Liver (tissue), 9 donors: Measurements from ENCODE around the gene ITGB2. TPM values are rescaled to one million over a fixed set of nuclear protein-coding genes. Genes with fewer than 3 reads are reported as not detected.

ENCODE experiments used
- DNase-seq: peaks from one replicate; pipeline ENCODE4 v3.0.0-alpha.2; 2017; ENCODE audit warnings: low spot score
- H3K27ac ChIP-seq, 2 donors: one replicate each; pipeline ENCODE4 v1.7.0; 2013; ENCODE audit warnings: inconsistent platforms in 2 of 2, low read length in 2 of 2, control low read depth in 1 of 2, low read depth in 1 of 2, mild to moderate bottlenecking in 1 of 2
- H3K27me3 ChIP-seq, 4 donors: one replicate each; pipeline versions ENCODE4 v1.6.1 to v1.7.0; 2013; ENCODE audit warnings: low read length in 3 of 4, inconsistent platforms in 1 of 4, mild to moderate bottlenecking in 1 of 4, moderate library complexity in 1 of 4; ENCODE audit not compliant: control insufficient read depth in 4 of 4, insufficient read depth in 4 of 4
- H3K36me3 ChIP-seq, 4 donors: one replicate each; pipeline versions ENCODE4 v1.6.1 to v1.7.0; 2013; ENCODE audit warnings: low read length in 3 of 4, mild to moderate bottlenecking in 3 of 4, low read depth in 1 of 4, moderate library complexity in 1 of 4; ENCODE audit not compliant: control insufficient read depth in 4 of 4, insufficient read depth in 3 of 4
- H3K4me1 ChIP-seq, 4 donors: one replicate each; pipeline versions ENCODE4 v1.6.1 to v1.7.0; 2013; ENCODE audit warnings: low read length in 3 of 4, mild to moderate bottlenecking in 3 of 4, moderate library complexity in 1 of 4; ENCODE audit not compliant: control insufficient read depth in 4 of 4, insufficient read depth in 4 of 4
- H3K4me3 ChIP-seq, 3 donors: one replicate each; pipeline versions ENCODE4 v1.6.1 to v1.7.0; 2013; ENCODE audit warnings: low read length in 3 of 3, control low read depth in 1 of 3, low read depth in 1 of 3, mild to moderate bottlenecking in 1 of 3
- H3K9ac ChIP-seq, 2 donors: one replicate each; pipeline ENCODE4 v1.7.0; 2013; ENCODE audit warnings: low read length in 2 of 2, mild to moderate bottlenecking in 2 of 2, moderate library complexity in 2 of 2, control low read depth in 1 of 2, low read depth in 1 of 2
- H3K9me3 ChIP-seq, 4 donors: one replicate each; pipeline versions ENCODE4 v1.6.1 to v1.7.0; 2013; ENCODE audit warnings: low read length in 3 of 4; ENCODE audit not compliant: control insufficient read depth in 4 of 4
- EGR1 ChIP-seq, 2 donors: IDR thresholded peaks; 2 replicates each; pipeline ENCODE4 v1.6.1; 2016 to 2018; ENCODE audit warnings: antibody characterized with exemption in 2 of 2, low read depth in 2 of 2
- FOXA1 ChIP-seq: IDR thresholded peaks from 2 replicates; pipeline ENCODE4 v1.6.1; 2016; ENCODE audit warnings: antibody characterized with exemption
- FOXA2 ChIP-seq: IDR thresholded peaks from 2 replicates; pipeline ENCODE4 v1.6.1; 2016; ENCODE audit warnings: antibody characterized with exemption
- GABPA ChIP-seq, 2 donors: IDR thresholded peaks in 1 of 2; conservative IDR thresholded peaks in 1 of 2; 2 replicates each; pipeline ENCODE4 v1.6.1; 2016; ENCODE audit warnings: antibody characterized with exemption in 2 of 2, mild to moderate bottlenecking in 1 of 2, moderate library complexity in 1 of 2
- HNF4A ChIP-seq, 2 donors: conservative IDR thresholded peaks; 2 replicates each; pipeline ENCODE4 v1.6.1; 2016; ENCODE audit warnings: antibody characterized with exemption in 2 of 2, mild to moderate bottlenecking in 2 of 2
- HNF4G ChIP-seq: IDR thresholded peaks from 2 replicates; pipeline ENCODE4 v1.6.1; 2016; ENCODE audit warnings: antibody characterized with exemption
- JUND ChIP-seq, 2 donors: IDR thresholded peaks; 2 replicates each; pipeline ENCODE4 v1.6.1; 2016; ENCODE audit warnings: antibody characterized with exemption in 2 of 2
- MAX ChIP-seq: IDR thresholded peaks from 2 replicates; pipeline ENCODE4 v1.6.1; 2016; ENCODE audit warnings: antibody characterized with exemption
- NR2F2 ChIP-seq: IDR thresholded peaks from 2 replicates; pipeline ENCODE4 v1.6.1; 2016; ENCODE audit warnings: antibody characterized with exemption
- RAD21 ChIP-seq, 2 donors: IDR thresholded peaks; 2 replicates each; pipeline ENCODE4 v1.6.1; 2016; ENCODE audit warnings: antibody characterized with exemption in 2 of 2, mild to moderate bottlenecking in 2 of 2
- REST ChIP-seq: IDR thresholded peaks from 2 replicates; pipeline ENCODE4 v1.6.1; 2016; ENCODE audit warnings: antibody characterized with exemption, mild to moderate bottlenecking
- SP1 ChIP-seq: IDR thresholded peaks from 2 replicates; pipeline ENCODE4 v1.6.1; 2018; ENCODE audit warnings: antibody characterized with exemption, mild to moderate bottlenecking
- TAF1 ChIP-seq: conservative IDR thresholded peaks from 2 replicates; pipeline ENCODE4 v1.6.1; 2016; ENCODE audit warnings: antibody characterized with exemption, mild to moderate bottlenecking
- YY1 ChIP-seq: IDR thresholded peaks from 2 replicates; pipeline ENCODE4 v1.6.1; 2016; ENCODE audit warnings: antibody characterized with exemption, mild to moderate bottlenecking
- WGBS: extraction: QIAGEN DNeasy Blood & Tissue Kit; methylation state at CpG from one replicate; pipeline ENCODE4 v1.1.7; 2013; 5-methylcytosine and 5-hydroxymethylcytosine counted together
- polyA plus RNA-seq, 2 donors: library from polyadenylated mRNA; stranded (reverse) in 1 of 2; unstranded in 1 of 2; fragments of 200-250 nt in 1 of 2; fragments of >200 nt in 1 of 2; fragmentation: Nextera tagmentation in 1 of 2; extraction: Ambion mirVana in 1 of 2; gene quantifications; one replicate each; pipeline versions ENCODE4 v1.2.1 to v1.2.3, GENCODE V29; 2013 to 2015
- total RNA-seq, 2 donors: library from RNA; depleted of rRNA; stranded (reverse); fragments of >200 nt; gene quantifications; one replicate each; pipeline ENCODE4 v1.2.3, GENCODE V29; 2014
- TF ChIP-seq, protein P1 (sequence below): IDR thresholded peaks from 2 replicates; pipeline ENCODE4 v1.6.1; 2016; ENCODE audit warnings: antibody characterized with exemption
- TF ChIP-seq, protein P2 (sequence below): fragments of 150-350 bp; IDR thresholded peaks from 2 replicates; pipeline ENCODE4 v1.5.1; 2017; ENCODE audit warnings: improper control_type of control experiment, low read depth, low read length; ENCODE audit not compliant: missing input control
- TF ChIP-seq, protein P3 (sequence below): IDR thresholded peaks from 2 replicates; pipeline ENCODE4 v1.6.1; 2016; ENCODE audit warnings: antibody characterized with exemption
- donor health status: healthy.
- donor health status: healthy.
- donor health status: healthy.
- donor health status: healthy.
- donor health status: healthy.

The ITGB2 gene
- total and polyA plus RNA-seq, 4 donors, result 9.6 to 50.6 (median 28.7) TPM

DNA sequence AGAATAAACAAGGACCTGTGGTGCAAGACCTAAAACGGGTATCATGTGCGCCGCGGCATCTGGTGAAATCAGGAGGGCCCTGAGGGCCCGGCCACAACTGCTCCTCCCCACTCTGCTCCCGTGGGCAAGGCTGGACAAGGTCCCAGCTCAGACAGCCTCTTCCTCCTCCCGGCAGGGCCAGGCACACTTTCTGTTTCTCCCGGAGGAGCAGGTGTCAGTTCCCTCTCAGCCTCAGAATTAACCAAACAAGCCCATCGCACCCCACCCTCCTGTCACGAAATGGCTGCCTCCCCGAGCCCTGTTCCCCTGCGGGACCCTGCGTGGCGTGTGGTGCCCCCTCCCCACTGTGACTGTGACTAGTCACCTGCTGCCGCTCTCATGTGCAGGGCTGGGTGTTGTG lies 62.4 kb downstream of the ITGB2 start (continued):
- TF ChIP-seq EGR1 (IDR thresholded peaks at IDR 0.05; ENCODE audit: low read depth in 2 of 2), result no peak
- TF ChIP-seq TAF1, result no peak
- no peak for TF ChIP-seq HNF4G
- TF ChIP-seq MAX, result no peak

- WGBS, result 93% methylated on average over 16 of the region's 16 CpGs
- Histone ChIP-seq H3K36me3 (peaks cover 18 to 53% (median 36%) of the 10 kb centered on the region in 4 donors), H3K9me3 (no peaks in the 10 kb centered on the region), H3K27ac (no peak overlapping the region), H3K4me3 (no peak overlapping the region), H3K9ac (no peak overlapping the region), H3K27me3 (no peaks in the 10 kb centered on the region), H3K4me1 (no peaks in the 10 kb centered on the region)
- TF ChIP-seq HNF4A (conservative IDR thresholded peaks at IDR 0.05), result no peak
- TF ChIP-seq RAD21 (IDR thresholded peaks at IDR 0.05), result no peak
- no peak for TF ChIP-seq JUND (IDR thresholded peaks at IDR 0.05)
- TF ChIP-seq FOXA1, result no peak
- no peak for TF ChIP-seq YY1
- no peak for TF ChIP-seq REST
- TF ChIP-seq SP1, result no peak
- no peak for TF ChIP-seq HNF4G
- no peak for TF ChIP-seq NR2F2
- TF ChIP-seq GABPA (IDR thresholded peaks at IDR 0.05 in 1 of 2, conservative IDR thresholded peaks at IDR 0.05 in 1 of 2), result no peak
- TF ChIP-seq, protein P1, sequence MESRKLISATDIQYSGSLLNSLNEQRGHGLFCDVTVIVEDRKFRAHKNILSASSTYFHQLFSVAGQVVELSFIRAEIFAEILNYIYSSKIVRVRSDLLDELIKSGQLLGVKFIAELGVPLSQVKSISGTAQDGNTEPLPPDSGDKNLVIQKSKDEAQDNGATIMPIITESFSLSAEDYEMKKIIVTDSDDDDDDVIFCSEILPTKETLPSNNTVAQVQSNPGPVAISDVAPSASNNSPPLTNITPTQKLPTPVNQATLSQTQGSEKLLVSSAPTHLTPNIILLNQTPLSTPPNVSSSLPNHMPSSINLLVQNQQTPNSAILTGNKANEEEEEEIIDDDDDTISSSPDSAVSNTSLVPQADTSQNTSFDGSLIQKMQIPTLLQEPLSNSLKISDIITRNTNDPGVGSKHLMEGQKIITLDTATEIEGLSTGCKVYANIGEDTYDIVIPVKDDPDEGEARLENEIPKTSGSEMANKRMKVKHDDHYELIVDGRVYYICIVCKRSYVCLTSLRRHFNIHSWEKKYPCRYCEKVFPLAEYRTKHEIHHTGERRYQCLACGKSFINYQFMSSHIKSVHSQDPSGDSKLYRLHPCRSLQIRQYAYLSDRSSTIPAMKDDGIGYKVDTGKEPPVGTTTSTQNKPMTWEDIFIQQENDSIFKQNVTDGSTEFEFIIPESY, result no peak
- no peak for DNase-seq
These were observed 63.4 kb downstream of the ITGB2 start for GRCh38 chr21:44857127-44857892.

DNA sequence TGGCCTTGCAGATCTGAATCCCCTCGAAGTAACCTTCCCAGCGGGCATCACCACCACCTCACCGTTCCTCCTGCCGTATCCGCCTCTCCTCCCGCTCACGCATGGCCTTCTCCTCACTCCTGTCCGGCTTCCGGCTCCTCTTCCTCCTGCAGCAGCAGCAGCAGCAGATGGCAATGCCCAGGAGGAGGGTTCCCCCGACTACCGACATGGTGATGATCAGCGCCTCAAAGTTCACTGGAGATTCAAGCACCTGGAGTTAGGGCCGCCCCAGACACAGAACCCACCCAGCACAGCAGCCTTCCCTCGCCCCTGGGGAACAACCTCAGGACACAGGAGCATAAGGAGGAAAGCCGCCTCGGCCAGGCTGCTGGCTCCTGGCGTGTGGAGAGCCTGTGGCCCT lies 64.6 kb downstream of the ITGB2 start:
- Histone ChIP-seq H3K27me3 (no peaks in the 10 kb centered on the region), H3K27ac (no peak overlapping the region), H3K36me3 (peaks cover 20 to 53% (median 39%) of the 10 kb centered on the region in 4 donors), H3K9me3 (no peaks in the 10 kb centered on the region), H3K4me1 (no peaks in the 10 kb centered on the region), H3K4me3 (no peak overlapping the region), H3K9ac (no peak overlapping the region)
- DNase-seq, result no peak
- 96% methylated on average over 17 of the region's 17 CpGs for WGBS
- TF ChIP-seq, protein P2, sequence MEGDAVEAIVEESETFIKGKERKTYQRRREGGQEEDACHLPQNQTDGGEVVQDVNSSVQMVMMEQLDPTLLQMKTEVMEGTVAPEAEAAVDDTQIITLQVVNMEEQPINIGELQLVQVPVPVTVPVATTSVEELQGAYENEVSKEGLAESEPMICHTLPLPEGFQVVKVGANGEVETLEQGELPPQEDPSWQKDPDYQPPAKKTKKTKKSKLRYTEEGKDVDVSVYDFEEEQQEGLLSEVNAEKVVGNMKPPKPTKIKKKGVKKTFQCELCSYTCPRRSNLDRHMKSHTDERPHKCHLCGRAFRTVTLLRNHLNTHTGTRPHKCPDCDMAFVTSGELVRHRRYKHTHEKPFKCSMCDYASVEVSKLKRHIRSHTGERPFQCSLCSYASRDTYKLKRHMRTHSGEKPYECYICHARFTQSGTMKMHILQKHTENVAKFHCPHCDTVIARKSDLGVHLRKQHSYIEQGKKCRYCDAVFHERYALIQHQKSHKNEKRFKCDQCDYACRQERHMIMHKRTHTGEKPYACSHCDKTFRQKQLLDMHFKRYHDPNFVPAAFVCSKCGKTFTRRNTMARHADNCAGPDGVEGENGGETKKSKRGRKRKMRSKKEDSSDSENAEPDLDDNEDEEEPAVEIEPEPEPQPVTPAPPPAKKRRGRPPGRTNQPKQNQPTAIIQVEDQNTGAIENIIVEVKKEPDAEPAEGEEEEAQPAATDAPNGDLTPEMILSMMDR, result no peak
- TF ChIP-seq, protein P3, sequence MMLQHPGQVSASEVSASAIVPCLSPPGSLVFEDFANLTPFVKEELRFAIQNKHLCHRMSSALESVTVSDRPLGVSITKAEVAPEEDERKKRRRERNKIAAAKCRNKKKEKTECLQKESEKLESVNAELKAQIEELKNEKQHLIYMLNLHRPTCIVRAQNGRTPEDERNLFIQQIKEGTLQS, result no peak
- TF ChIP-seq REST (no peak), FOXA2 (no peak), TAF1 (no peak), HNF4G (no peak), NR2F2 (no peak), RAD21 (IDR thresholded peaks at IDR 0.05) (no peak)
